ENCODE results near the gene HOXB1.

DNA sequence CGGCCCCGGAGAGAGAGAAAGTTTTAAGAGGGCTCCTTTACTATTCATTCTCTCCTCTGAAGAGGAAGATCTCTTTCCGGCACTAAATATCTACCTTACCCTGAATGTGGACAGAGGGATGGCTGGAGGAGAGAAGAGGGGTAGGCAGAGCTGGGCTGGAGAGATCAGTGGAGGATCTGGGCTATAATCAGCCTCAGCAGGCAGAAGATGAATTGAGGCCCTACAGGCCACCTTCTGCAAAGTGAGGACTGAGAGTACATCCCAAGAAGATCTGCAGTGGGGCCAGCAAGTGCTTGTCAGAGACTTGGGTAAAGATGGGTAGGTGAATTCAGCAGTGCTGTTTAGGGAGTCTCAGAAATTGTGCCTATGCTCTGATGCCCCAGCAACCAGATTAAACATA is 6.5 kb upstream of the HOXB1 start:
- TF ChIP-seq, protein P1, sequence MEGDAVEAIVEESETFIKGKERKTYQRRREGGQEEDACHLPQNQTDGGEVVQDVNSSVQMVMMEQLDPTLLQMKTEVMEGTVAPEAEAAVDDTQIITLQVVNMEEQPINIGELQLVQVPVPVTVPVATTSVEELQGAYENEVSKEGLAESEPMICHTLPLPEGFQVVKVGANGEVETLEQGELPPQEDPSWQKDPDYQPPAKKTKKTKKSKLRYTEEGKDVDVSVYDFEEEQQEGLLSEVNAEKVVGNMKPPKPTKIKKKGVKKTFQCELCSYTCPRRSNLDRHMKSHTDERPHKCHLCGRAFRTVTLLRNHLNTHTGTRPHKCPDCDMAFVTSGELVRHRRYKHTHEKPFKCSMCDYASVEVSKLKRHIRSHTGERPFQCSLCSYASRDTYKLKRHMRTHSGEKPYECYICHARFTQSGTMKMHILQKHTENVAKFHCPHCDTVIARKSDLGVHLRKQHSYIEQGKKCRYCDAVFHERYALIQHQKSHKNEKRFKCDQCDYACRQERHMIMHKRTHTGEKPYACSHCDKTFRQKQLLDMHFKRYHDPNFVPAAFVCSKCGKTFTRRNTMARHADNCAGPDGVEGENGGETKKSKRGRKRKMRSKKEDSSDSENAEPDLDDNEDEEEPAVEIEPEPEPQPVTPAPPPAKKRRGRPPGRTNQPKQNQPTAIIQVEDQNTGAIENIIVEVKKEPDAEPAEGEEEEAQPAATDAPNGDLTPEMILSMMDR (conservative IDR thresholded peaks at IDR 0.05): no peak
- TF ChIP-seq EZH2 (IDR thresholded peaks at IDR 0.05; ENCODE audit: low read depth): no peak

Measured in PC-9 (cell line).